PFSK-1 (cell line): ENCODE results near the gene GNB1L.

Source experiments
- FOXP2 ChIP-seq: optimal IDR thresholded peaks from 2 replicates; pipeline ENCODE3; 2011; ENCODE audit warnings: borderline replicate concordance, control low read depth, inconsistent platforms; ENCODE audit not compliant: insufficient read depth; ENCODE audit errors: extremely low read length, extremely low read depth
- POLR2AphosphoS5 ChIP-seq: IDR thresholded peaks from 2 replicates; pipeline ENCODE4 v1.6.1; 2012; ENCODE audit warnings: low read depth, mild to moderate bottlenecking, control low read depth, low read length, moderate library complexity
- SIN3A ChIP-seq: IDR thresholded peaks from 2 replicates; pipeline ENCODE4 v1.6.1; 2012; ENCODE audit warnings: mild to moderate bottlenecking, low read length, moderate library complexity, borderline replicate concordance; ENCODE audit not compliant: insufficient read depth
- TAF1 ChIP-seq: IDR thresholded peaks from 2 replicates; pipeline ENCODE4 v1.6.1; 2012; ENCODE audit warnings: low read length, control low read depth, borderline replicate concordance; ENCODE audit not compliant: insufficient read depth
- TF ChIP-seq, protein P1 (sequence below), 2 experiments: IDR thresholded peaks; 2 replicates each; pipeline versions ENCODE4 v1.6.1 to v1.8.0; 2011 to 2012; ENCODE audit warnings: low read depth in 2 of 2, low read length in 2 of 2, control low read depth in 1 of 2, inconsistent platforms in 1 of 2, mild to moderate bottlenecking in 1 of 2, moderate library complexity in 1 of 2; ENCODE audit not compliant: insufficient read depth in 1 of 2

The GNB1L gene

DNA sequence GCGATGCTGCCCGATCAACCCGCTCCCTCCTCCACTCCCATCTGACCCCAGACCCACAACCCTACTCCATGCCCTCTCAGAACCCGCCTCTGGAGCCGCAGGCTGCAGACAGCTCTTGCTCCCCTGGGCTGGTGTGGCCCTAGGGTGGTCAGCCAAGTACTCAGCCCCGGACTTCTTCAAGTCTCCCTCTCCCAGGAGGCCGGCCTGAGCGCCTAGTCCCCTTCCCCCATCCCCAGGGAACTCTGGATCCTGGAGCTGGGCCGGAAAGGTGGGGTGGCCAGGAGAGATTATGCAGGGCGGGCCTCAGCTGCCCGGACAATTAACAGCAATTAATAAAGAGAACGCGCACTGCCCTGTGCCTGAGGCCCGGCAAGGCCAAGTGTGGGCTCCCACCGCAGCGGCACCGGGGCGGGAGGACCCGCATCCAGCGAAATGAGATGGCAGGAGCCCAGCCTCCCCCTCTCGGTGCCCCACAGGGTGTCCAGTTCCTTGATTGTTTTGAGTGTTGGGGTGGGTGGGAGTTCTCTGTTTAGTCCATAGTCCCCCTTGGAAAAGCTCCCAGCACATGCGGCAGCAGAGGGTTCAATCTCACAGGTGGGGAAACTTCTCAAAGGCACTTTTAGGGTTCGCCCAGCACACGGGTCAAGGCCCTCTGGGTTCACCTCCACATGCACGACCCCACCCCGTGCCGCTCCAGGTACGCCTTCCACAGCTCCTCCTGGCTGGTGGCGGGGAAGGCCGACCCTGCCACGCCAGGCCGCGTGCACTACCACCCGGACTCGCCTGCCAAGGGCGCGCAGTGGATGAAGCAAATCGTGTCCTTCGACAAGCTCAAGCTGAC lies 91.0 kb downstream of the GNB1L start:
- TF ChIP-seq TAF1 (no peak), SIN3A (no peak), POLR2AphosphoS5 (no peak), FOXP2 (no peak)
- TF ChIP-seq, protein P1, sequence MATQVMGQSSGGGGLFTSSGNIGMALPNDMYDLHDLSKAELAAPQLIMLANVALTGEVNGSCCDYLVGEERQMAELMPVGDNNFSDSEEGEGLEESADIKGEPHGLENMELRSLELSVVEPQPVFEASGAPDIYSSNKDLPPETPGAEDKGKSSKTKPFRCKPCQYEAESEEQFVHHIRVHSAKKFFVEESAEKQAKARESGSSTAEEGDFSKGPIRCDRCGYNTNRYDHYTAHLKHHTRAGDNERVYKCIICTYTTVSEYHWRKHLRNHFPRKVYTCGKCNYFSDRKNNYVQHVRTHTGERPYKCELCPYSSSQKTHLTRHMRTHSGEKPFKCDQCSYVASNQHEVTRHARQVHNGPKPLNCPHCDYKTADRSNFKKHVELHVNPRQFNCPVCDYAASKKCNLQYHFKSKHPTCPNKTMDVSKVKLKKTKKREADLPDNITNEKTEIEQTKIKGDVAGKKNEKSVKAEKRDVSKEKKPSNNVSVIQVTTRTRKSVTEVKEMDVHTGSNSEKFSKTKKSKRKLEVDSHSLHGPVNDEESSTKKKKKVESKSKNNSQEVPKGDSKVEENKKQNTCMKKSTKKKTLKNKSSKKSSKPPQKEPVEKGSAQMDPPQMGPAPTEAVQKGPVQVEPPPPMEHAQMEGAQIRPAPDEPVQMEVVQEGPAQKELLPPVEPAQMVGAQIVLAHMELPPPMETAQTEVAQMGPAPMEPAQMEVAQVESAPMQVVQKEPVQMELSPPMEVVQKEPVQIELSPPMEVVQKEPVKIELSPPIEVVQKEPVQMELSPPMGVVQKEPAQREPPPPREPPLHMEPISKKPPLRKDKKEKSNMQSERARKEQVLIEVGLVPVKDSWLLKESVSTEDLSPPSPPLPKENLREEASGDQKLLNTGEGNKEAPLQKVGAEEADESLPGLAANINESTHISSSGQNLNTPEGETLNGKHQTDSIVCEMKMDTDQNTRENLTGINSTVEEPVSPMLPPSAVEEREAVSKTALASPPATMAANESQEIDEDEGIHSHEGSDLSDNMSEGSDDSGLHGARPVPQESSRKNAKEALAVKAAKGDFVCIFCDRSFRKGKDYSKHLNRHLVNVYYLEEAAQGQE (IDR thresholded peaks at IDR 0.05; ENCODE audit: insufficient read depth in 1 of 2, low read depth in 2 of 2, low read length in 2 of 2): no peak

DNA sequence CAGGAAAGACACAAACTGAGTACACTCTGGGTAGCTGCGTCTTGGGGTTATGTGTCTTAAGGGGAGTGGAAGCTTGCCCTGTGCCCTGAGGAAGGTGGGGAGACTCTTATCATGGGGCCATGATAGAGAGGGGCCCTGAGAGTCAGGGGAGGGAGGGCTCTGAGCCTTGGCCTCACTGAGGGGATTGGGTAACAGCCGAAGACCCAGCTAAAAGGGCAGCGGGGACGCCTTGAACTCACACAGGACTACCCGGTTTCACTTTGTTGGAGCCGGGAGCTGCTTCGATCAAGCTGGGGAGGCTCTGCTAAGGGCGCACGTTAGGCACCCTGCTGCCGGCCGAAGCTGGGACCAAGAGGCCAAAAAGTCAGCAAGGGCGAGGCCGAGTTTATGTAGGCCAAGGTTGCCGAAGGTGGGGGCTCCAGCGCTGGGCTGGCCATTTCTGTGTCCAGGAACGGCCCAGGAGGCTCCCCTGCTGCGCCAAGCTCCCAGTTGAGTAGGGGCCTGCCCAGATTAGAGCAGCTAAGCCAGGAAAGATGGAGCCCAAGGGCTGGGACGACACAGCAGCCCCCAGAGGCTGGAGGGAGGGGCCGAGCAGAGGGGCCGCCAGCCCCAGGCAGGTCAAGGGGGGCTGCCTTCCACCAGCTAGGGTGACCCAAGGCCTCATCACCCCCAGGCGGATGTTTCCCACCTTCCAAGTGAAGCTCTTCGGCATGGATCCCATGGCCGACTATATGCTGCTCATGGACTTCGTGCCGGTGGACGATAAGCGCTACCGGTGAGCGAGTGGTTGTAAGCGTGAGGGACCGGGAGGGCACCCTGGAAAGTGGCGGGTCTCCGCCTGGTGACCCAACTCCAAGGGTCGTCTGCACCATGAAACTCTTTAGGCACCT lies 91.9 kb downstream of the GNB1L start:
- TF ChIP-seq SIN3A: no peak
- no peak for TF ChIP-seq POLR2AphosphoS5
- TF ChIP-seq TAF1: no peak
- no peak for TF ChIP-seq FOXP2
- TF ChIP-seq, protein P1 (IDR thresholded peaks at IDR 0.05; ENCODE audit: insufficient read depth in 1 of 2, low read depth in 2 of 2, low read length in 2 of 2): no peak

DNA sequence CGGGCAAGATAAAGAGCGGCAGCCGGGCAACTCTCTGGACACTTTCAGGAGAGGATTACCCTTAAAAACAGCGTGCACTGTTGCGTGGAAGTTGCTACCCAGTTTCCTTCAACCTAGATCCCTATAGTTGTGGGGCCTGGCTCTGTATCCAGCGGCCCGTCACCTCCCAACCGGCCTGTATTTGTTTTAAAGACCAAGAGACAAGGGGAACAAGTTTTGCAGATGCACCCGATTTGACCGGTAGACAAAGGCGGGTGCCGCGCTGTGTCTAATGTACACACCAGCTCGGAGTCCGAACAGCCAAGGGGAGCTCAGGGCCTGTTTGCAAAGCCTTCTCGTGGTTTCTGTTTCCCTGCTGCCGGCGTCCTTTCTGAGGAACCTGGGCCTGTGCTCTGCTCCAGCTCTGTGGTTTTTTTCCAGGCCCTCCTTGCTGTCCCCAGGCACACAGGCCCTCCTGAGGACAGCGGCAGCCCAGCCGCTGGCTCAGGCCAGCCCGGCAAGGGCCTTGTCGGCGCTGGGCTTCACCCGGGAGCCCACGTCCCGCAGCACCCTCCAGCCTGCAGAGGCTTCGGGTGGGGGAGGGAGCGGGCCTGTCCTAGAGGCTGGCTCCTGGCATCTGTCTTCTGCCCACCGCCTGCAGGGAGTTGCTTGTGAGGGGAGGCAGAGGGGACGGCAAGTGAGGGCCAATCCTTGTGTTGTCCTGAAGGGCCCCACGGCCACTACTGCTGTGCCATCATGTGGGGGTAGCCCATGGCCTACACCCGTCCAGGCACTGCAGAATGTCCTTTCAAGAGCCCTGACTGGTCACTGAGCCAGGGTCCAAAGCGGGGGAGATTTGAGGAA lies 92.7 kb downstream of the GNB1L start:
- no peak for TF ChIP-seq TAF1
- TF ChIP-seq FOXP2: no peak
- no peak for TF ChIP-seq SIN3A
- no peak for TF ChIP-seq POLR2AphosphoS5
- TF ChIP-seq, protein P1 (IDR thresholded peaks at IDR 0.05; ENCODE audit: insufficient read depth in 1 of 2, low read depth in 2 of 2, low read length in 2 of 2): no peak

DNA sequence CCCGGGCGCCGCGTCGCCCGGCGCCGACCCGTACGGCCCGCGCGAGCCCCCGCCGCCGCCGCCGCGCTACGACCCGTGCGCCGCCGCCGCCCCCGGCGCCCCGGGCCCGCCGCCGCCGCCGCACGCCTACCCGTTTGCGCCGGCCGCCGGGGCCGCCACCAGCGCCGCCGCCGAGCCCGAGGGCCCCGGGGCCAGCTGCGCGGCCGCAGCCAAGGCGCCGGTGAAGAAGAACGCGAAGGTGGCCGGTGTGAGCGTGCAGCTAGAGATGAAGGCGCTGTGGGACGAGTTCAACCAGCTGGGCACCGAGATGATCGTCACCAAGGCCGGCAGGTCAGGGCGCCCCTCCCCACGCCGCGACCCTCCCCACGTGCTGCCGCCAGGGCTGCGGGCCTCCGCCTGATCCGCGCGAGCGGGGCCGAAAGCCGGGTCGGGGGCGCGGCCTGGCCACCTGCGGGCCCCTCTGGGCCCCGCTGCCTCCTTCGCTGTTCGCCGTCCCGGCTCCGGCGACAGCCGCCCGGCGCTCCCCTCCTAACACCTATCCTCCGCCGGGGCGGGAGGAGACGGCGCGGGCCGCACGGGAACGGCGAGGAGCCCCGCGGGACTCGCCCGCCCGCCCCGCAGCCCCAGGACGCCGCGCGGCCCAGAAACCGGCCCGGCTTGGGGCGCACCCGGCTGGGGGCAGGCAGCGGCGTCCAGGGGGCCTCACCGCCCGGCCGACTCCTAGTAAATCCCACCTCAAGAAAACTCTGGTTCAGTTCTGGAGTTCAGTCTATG lies 93.5 kb downstream of the GNB1L start:
- TF ChIP-seq FOXP2: no peak
- no peak for TF ChIP-seq SIN3A
- TF ChIP-seq, protein P1 (IDR thresholded peaks at IDR 0.05; ENCODE audit: insufficient read depth in 1 of 2, low read depth in 2 of 2, low read length in 2 of 2): no peak
- no peak for TF ChIP-seq POLR2AphosphoS5
- TF ChIP-seq TAF1: no peak
